SK-N-SH (cell line): Measurements from ENCODE around the gene SUGP2. TPM values are rescaled to one million over a fixed set of nuclear protein-coding genes. Genes with fewer than 3 reads are reported as not detected.

Experiments
- CTCF ChIA-PET: fragments of 300-600, 350-600 bp; formaldehyde crosslinking; extraction: SDS; loops from one replicate; lab custom pipeline; 2021; lab: Yijun Ruan, JAX
- POLR2A ChIA-PET: fragments of 350-600 bp; sonication (Branson Sonifier 250); formaldehyde crosslinking; extraction: SDS; loops from one replicate; lab custom pipeline; 2020; ENCODE audit warnings: antibody characterized with exemption, inconsistent platforms; lab: Yijun Ruan, JAX
- DNase-seq: peaks from one replicate; pipeline ENCODE4 v3.0.0; 2012
- H2AFZ ChIP-seq: fragments of 200-600 bp; sonication (generic); 2 replicates; pipeline ENCODE4 v1.8.1; 2016; ENCODE audit warnings: antibody characterized with exemption, mild to moderate bottlenecking, low read depth
- H3F3A ChIP-seq: fragments of 200-600 bp; sonication (generic); replicated peaks from 2 replicates; pipeline ENCODE3; 2016; ENCODE audit warnings: antibody characterized with exemption, mild to moderate bottlenecking; ENCODE audit not compliant: insufficient read depth
- H3K27ac ChIP-seq, 2 experiments: fragments of 200-500 bp in 1 of 2; fragments of 200-600 bp in 1 of 2; sonication (Bioruptor generic) in 1 of 2; sonication (generic), shearing (Covaris generic) in 1 of 2; 2 replicates each; pipeline versions ENCODE4 v1.5.1 to v1.6.1; 2014 to 2016; ENCODE audit warnings: low read depth in 2 of 2, inconsistent platforms in 1 of 2, low read length in 1 of 2, mild to moderate bottlenecking in 1 of 2, mixed read lengths in 1 of 2
- H3K27me3 ChIP-seq: fragments of 200-600 bp; sonication (generic), shearing (Covaris generic); 2 replicates; pipeline ENCODE4 v1.6.1; 2016; ENCODE audit warnings: mixed run types; ENCODE audit not compliant: insufficient read depth
- H3K36me3 ChIP-seq, 2 experiments: fragments of 200-500 bp in 1 of 2; fragments of 200-600 bp in 1 of 2; sonication (Bioruptor generic) in 1 of 2; sonication (generic) in 1 of 2; replicated peaks in 1 of 2; 2 replicates each; pipeline versions ENCODE3 to v1.5.1; 2014 to 2016; ENCODE audit warnings: low read length in 1 of 2, mild to moderate bottlenecking in 1 of 2; ENCODE audit not compliant: insufficient read depth in 2 of 2, control insufficient read depth in 1 of 2
- H3K4me1 ChIP-seq, 2 experiments: fragments of 200-500 bp in 1 of 2; fragments of 200-600 bp in 1 of 2; sonication (Bioruptor generic) in 1 of 2; sonication (generic), shearing (Covaris generic) in 1 of 2; 2 replicates each; pipeline versions ENCODE4 v1.5.1 to v1.6.1; 2014 to 2016; ENCODE audit warnings: low read depth in 1 of 2, low read length in 1 of 2, mixed run types in 1 of 2; ENCODE audit not compliant: insufficient read depth in 2 of 2, control insufficient read depth in 1 of 2
- H3K4me2 ChIP-seq: fragments of 200-600 bp; sonication (generic), shearing (Covaris generic); 2 replicates; pipeline ENCODE4 v1.6.1; 2017; ENCODE audit warnings: mixed run types
- H3K4me3 ChIP-seq, 2 experiments: fragments of 200-500 bp in 1 of 2; fragments of 200-600 bp in 1 of 2; sonication (Bioruptor generic) in 1 of 2; sonication (generic), shearing (Covaris generic) in 1 of 2; 2 replicates each; pipeline versions ENCODE4 v1.5.1 to v1.8.1; 2014 to 2016; ENCODE audit warnings: low read depth in 2 of 2, inconsistent platforms in 1 of 2, low read length in 1 of 2, mild to moderate bottlenecking in 1 of 2, mixed read lengths in 1 of 2, moderate library complexity in 1 of 2
- H3K79me2 ChIP-seq: fragments of 200-600 bp; sonication (generic); 2 replicates; pipeline ENCODE4 v1.8.1; 2017; ENCODE audit warnings: mild to moderate bottlenecking; ENCODE audit not compliant: insufficient read depth
- H3K9ac ChIP-seq: fragments of 200-600 bp; sonication (generic); 2 replicates; pipeline ENCODE4 v1.6.1; 2017; ENCODE audit warnings: mixed run types
- H3K9me2 ChIP-seq: fragments of 200-600 bp; sonication (generic); 2 replicates; pipeline ENCODE4 v1.6.1; 2017; ENCODE audit warnings: mixed run types
- H3K9me3 ChIP-seq: fragments of 200-600 bp; sonication (generic); 2 replicates; pipeline ENCODE4 v1.6.1; 2017; ENCODE audit warnings: mixed run types, mild to moderate bottlenecking, moderate library complexity
- H4K20me1 ChIP-seq: fragments of 200-600 bp; sonication (generic); 2 replicates; pipeline ENCODE4 v1.6.1; 2017; ENCODE audit warnings: mild to moderate bottlenecking, mixed run types; ENCODE audit not compliant: insufficient read depth
- CHD2 ChIP-seq: fragments of 150-350 bp; IDR thresholded peaks from 2 replicates; pipeline ENCODE4 v1.6.1; 2018; ENCODE audit warnings: low read length; ENCODE audit not compliant: partially characterized antibody
- CTCF ChIP-seq: fragments of 200-600 bp; sonication (generic); IDR thresholded peaks from 2 replicates; pipeline ENCODE4 v1.6.1; 2017; ENCODE audit warnings: antibody characterized with exemption, mild to moderate bottlenecking, moderate library complexity
- ELF1 ChIP-seq: IDR thresholded peaks from 2 replicates; pipeline ENCODE4 v1.4.0; 2012
- EZH2phosphoT487 ChIP-seq: fragments of 200-600 bp; sonication (generic); IDR thresholded peaks from 2 replicates; pipeline ENCODE4 v1.6.1; 2017; ENCODE audit warnings: low read depth, mixed run types, mild to moderate bottlenecking, antibody characterized with exemption, moderate library complexity, borderline replicate concordance
- FOXJ3 ChIP-seq: sonication (generic); formaldehyde crosslinking; IDR thresholded peaks from 2 replicates; pipeline ENCODE4 v1.5.1; 2020; ENCODE audit warnings: mild to moderate bottlenecking, missing genetic modification reagents
- GABPA ChIP-seq: IDR thresholded peaks from 2 replicates; pipeline ENCODE4 v1.4.0; 2012; ENCODE audit warnings: low read depth, mild to moderate bottlenecking
- JUND ChIP-seq: IDR thresholded peaks from 2 replicates; pipeline ENCODE4 v1.4.0; 2012
- MXI1 ChIP-seq: IDR thresholded peaks from 2 replicates; pipeline ENCODE4 v1.6.1; 2012; ENCODE audit warnings: mild to moderate bottlenecking, low read depth, low read length, improper control_type of control experiment
- NFIC ChIP-seq: IDR thresholded peaks from 2 replicates; pipeline ENCODE4 v1.4.0; 2012; ENCODE audit warnings: borderline replicate concordance
- PBX3 ChIP-seq: IDR thresholded peaks from 2 replicates; pipeline ENCODE4; 2012
- REST ChIP-seq: IDR thresholded peaks from 2 replicates; pipeline ENCODE4 v1.6.1; 2012; ENCODE audit warnings: mild to moderate bottlenecking, low read depth, low read length, moderate library complexity
- RFX5 ChIP-seq: IDR thresholded peaks from 2 replicates; pipeline ENCODE4 v1.6.1; 2012; ENCODE audit warnings: mild to moderate bottlenecking, improper control_type of control experiment, low read length
- SIN3A ChIP-seq: IDR thresholded peaks from 2 replicates; pipeline ENCODE4 v1.6.1; 2012; ENCODE audit warnings: low read depth, mild to moderate bottlenecking, low read length, moderate library complexity, borderline replicate concordance
- SMC3 ChIP-seq: IDR thresholded peaks from 2 replicates; pipeline ENCODE4 v1.6.1; 2012; ENCODE audit warnings: low read depth, low read length, improper control_type of control experiment
- TEAD4 ChIP-seq: IDR thresholded peaks from 2 replicates; pipeline ENCODE4 v1.4.0; 2012; ENCODE audit warnings: mild to moderate bottlenecking, borderline replicate concordance; ENCODE audit not compliant: insufficient read depth
- USF1 ChIP-seq: IDR thresholded peaks from 2 replicates; pipeline ENCODE4 v1.4.0; 2012; ENCODE audit warnings: low read depth, borderline replicate concordance
- USF2 ChIP-seq: fragments of 150-350 bp; IDR thresholded peaks from 2 replicates; pipeline ENCODE4 v1.6.1; 2017; ENCODE audit warnings: antibody characterized with exemption, low read length, low read depth, borderline replicate concordance
- WGBS: methylation state at CpG from one replicate; pipeline ENCODE4 v1.1.6; 2017; ENCODE audit warnings: low lambda C conversion rate; 5-methylcytosine and 5-hydroxymethylcytosine counted together
- polyA plus RNA-seq, 3 experiments: library from polyadenylated mRNA; depleted of rRNA; stranded (reverse); fragments of >200 nt; gene quantifications; 2 replicates each; pipeline ENCODE4 v1.2.3, GENCODE V29; 2012

Gene SUGP2
- polyA plus RNA-seq, 1 of the 3 experiments (the other 2 are of a cell fraction): 56.3 TPM

- no peaks in the 10 kb centered on the region for H3K4me1 ChIP-seq
- no peaks in the 10 kb centered on the region for H3K9me3 ChIP-seq
- H3K36me3 ChIP-seq: peaks cover 0 to 38% of the 10 kb centered on the region in 2 experiments
- H4K20me1 ChIP-seq: no peaks in the 10 kb centered on the region
- no peak for DNase-seq
- ChIA-PET POLR2A (no interaction called here), CTCF (interaction anchor here (0.6 to 5.6 kb wide), 4 partner anchors 21 to 90 kb away, joined by 3 to 34 read pairs (median 10); no protein-coding TSS in a partner anchor)
- no peak overlapping the region for H3K4me3 ChIP-seq
- H3K4me2 ChIP-seq: no peak overlapping the region
- no peak overlapping the region for H3K27ac ChIP-seq
- H3F3A ChIP-seq: no peaks in the 10 kb centered on the region
- H3K9me2 ChIP-seq: no peaks in the 10 kb centered on the region
- no peaks in the 10 kb centered on the region for H3K27me3 ChIP-seq
- H2AFZ ChIP-seq: no peak overlapping the region
- WGBS: 99% methylated on average over 6 of the region's 13 CpGs
- TF ChIP-seq PBX3: no peak
- no peak for TF ChIP-seq REST
- no peak for TF ChIP-seq ELF1
- no peak for TF ChIP-seq USF1
- TF ChIP-seq NFIC: no peak
- no peak for TF ChIP-seq JUND
- no peak for TF ChIP-seq CHD2
- no peak for TF ChIP-seq TEAD4
- no peak for TF ChIP-seq EZH2phosphoT487
- TF ChIP-seq FOXJ3 (CRISPR knock-in tag): no peak
- no peak for TF ChIP-seq GABPA
- no peak for TF ChIP-seq MXI1
- TF ChIP-seq USF2: no peak
- TF ChIP-seq CTCF: no peak
- no peak for TF ChIP-seq RFX5
- TF ChIP-seq SIN3A: no peak
- no peak for TF ChIP-seq SMC3
- H3K79me2 ChIP-seq: no peaks in the 10 kb centered on the region
- H3K9ac ChIP-seq: no peak overlapping the region
These were observed 22.4 kb upstream of the SUGP2 start for GRCh38 chr19:19055701-19056100.
